ENCODE measurements around the gene FIGN. TPM values are rescaled to one million over a fixed set of nuclear protein-coding genes. Genes with fewer than 3 reads are reported as not detected.

Gene FIGN
- total and polyA plus RNA-seq, 2 donors (not counting 3 experiments of a cell fraction or from before 2014, with no cell fraction given): 1.8 to 8.1 TPM

DNA sequence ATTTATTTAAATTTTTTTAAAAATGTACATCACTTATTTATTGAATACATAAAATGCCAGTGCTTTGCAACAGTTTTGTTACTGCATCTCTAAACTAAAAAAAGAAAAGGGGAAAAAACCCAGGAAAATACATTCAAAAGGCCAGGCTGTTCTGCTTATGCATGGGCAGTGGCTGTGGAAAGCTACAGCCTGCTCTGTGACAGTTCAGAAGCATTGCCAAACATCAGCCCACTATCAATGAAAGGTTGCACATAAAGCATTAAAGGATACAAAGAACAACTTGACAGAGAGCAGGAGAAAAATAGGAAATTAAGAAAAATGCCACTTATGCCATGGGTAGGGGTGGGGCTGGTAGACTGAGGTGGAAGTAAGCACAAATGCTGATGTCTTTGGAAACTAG is 128.2 kb downstream of the FIGN start:
- no peak overlapping the region for H3K4me3 ChIP-seq (replicated peaks in 1 of 3; ENCODE audit: insufficient read depth in 1 of 3, low read depth in 1 of 3, low read length in 3 of 3)
- no peaks in the 10 kb centered on the region for H3K79me2 ChIP-seq (ENCODE audit: control insufficient read depth, insufficient read depth, low read length)
- no peak overlapping the region for H3K27ac ChIP-seq (ENCODE audit: insufficient read depth, low read depth, low read length)
- dilution Hi-C loops (cut with MboI; ENCODE audit: extremely low pct_ligation_motif_present, low sequenced_read_pairs) (no loop called here), intact Hi-C loops (cut with micrococcal nuclease) (no loop called here)
- H4K20me1 ChIP-seq (replicated peaks; ENCODE audit: control insufficient read depth, extremely low read depth, insufficient read depth, low read length): no peaks in the 10 kb centered on the region
- ChIA-PET CTCF (interaction anchor here (2.0 kb wide), 1 partner anchor 14 kb away, joined by 6 read pairs; no protein-coding TSS in a partner anchor), POLR2A (no interaction called here)
- no TSS peak for BruUV-seq (replicated peaks)
- TF ChIP-seq, protein P1, sequence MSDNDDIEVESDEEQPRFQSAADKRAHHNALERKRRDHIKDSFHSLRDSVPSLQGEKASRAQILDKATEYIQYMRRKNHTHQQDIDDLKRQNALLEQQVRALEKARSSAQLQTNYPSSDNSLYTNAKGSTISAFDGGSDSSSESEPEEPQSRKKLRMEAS (IDR thresholded peaks at IDR 0.05; ENCODE audit: insufficient read depth, insufficient read length): no peak
- TF ChIP-seq, protein P2, sequence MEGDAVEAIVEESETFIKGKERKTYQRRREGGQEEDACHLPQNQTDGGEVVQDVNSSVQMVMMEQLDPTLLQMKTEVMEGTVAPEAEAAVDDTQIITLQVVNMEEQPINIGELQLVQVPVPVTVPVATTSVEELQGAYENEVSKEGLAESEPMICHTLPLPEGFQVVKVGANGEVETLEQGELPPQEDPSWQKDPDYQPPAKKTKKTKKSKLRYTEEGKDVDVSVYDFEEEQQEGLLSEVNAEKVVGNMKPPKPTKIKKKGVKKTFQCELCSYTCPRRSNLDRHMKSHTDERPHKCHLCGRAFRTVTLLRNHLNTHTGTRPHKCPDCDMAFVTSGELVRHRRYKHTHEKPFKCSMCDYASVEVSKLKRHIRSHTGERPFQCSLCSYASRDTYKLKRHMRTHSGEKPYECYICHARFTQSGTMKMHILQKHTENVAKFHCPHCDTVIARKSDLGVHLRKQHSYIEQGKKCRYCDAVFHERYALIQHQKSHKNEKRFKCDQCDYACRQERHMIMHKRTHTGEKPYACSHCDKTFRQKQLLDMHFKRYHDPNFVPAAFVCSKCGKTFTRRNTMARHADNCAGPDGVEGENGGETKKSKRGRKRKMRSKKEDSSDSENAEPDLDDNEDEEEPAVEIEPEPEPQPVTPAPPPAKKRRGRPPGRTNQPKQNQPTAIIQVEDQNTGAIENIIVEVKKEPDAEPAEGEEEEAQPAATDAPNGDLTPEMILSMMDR (IDR thresholded peaks at IDR 0.05; ENCODE audit: extremely low read depth in 1 of 2, insufficient read depth in 1 of 2, low read depth in 1 of 2, low read length in 2 of 2): no peak
- no peak for TF ChIP-seq POLR2AphosphoS5 (IDR thresholded peaks at IDR 0.05; ENCODE audit: insufficient read depth, low read depth, low read length)
- no peak for TF ChIP-seq GATA2 (IDR thresholded peaks at IDR 0.05; ENCODE audit: insufficient read depth, insufficient read length, low read depth, low read length)
- TF ChIP-seq POLR2A (IDR thresholded peaks at IDR 0.05; ENCODE audit: low read depth, low read length): no peak
- no peak for TF ChIP-seq JUN (IDR thresholded peaks at IDR 0.05; ENCODE audit: borderline replicate concordance, insufficient read depth, insufficient read length, low read depth)
- no peak for TF ChIP-seq FOS (IDR thresholded peaks at IDR 0.05; ENCODE audit: borderline replicate concordance, insufficient read depth, low read length)
- TF ChIP-seq EZH2 (IDR thresholded peaks at IDR 0.05; ENCODE audit: borderline replicate concordance, low read depth, low read length, severe bottlenecking): no peak
- TF ChIP-seq MYC (IDR thresholded peaks at IDR 0.05; ENCODE audit: low read depth, low read length): no peak
- no peak overlapping the region for H3K9ac ChIP-seq (replicated peaks; ENCODE audit: extremely low read depth, insufficient read depth, low read length)
- DNase-seq (ENCODE audit: low read depth, low spot score) (no peak), FAIRE-seq (no peak)
- H2AFZ ChIP-seq (ENCODE audit: low read depth, low read length): no peak overlapping the region
- no peaks in the 10 kb centered on the region for H3K36me3 ChIP-seq (ENCODE audit: control insufficient read depth in 2 of 2, extremely low read depth in 1 of 2, insufficient read depth in 2 of 2, low read length in 2 of 2)
- no peaks in the 10 kb centered on the region for H3K9me3 ChIP-seq (replicated peaks; ENCODE audit: control insufficient read depth, insufficient read depth, low read length)
- H3K9me1 ChIP-seq (replicated peaks; ENCODE audit: control insufficient read depth, extremely low read depth, insufficient read depth, low read length): no peaks in the 10 kb centered on the region
- H3K4me1 ChIP-seq (ENCODE audit: control insufficient read depth, extremely low read depth, insufficient read depth, low read length): no peaks in the 10 kb centered on the region
- no peak overlapping the region for H3K4me2 ChIP-seq (ENCODE audit: insufficient read depth, low read length)
- H3K27me3 ChIP-seq (ENCODE audit: control insufficient read depth in 2 of 2, insufficient read depth in 2 of 2, low read length in 2 of 2): no peaks in the 10 kb centered on the region
